RPMI7951 (cell line): ENCODE measurements around the gene CTBP2. TPM values are rescaled to one million over a fixed set of nuclear protein-coding genes. Genes with fewer than 3 reads are reported as not detected.
"Not testable (repeated sequence)": the region's sequence is repeated elsewhere in the genome, so short reads cannot be mapped to it uniquely, and the experiment has no call there.

ENCODE experiments used
- DNase-seq: peaks from one replicate; pipeline ENCODE4 v3.0.0-alpha.2; 2012; ENCODE audit warnings: low read depth
- total RNA-seq: library from RNA; depleted of rRNA; stranded (reverse); fragments of >200 nt; shearing (Covaris generic); gene quantifications from 2 replicates; pipeline ENCODE4 v1.2.3, GENCODE V29; 2014

Gene CTBP2
- total RNA-seq, 1 experiment from 2014 or later = 45.4 TPM

- DNase-seq = no peak
Observed at GRCh38 chr10:125186431-125187170, 26.2 kb upstream of the CTBP2 start.

GRCh38 chr10:125179107-125179506 is 18.7 kb upstream of the CTBP2 start:
- DNase-seq = not testable (repeated sequence)

DNA sequence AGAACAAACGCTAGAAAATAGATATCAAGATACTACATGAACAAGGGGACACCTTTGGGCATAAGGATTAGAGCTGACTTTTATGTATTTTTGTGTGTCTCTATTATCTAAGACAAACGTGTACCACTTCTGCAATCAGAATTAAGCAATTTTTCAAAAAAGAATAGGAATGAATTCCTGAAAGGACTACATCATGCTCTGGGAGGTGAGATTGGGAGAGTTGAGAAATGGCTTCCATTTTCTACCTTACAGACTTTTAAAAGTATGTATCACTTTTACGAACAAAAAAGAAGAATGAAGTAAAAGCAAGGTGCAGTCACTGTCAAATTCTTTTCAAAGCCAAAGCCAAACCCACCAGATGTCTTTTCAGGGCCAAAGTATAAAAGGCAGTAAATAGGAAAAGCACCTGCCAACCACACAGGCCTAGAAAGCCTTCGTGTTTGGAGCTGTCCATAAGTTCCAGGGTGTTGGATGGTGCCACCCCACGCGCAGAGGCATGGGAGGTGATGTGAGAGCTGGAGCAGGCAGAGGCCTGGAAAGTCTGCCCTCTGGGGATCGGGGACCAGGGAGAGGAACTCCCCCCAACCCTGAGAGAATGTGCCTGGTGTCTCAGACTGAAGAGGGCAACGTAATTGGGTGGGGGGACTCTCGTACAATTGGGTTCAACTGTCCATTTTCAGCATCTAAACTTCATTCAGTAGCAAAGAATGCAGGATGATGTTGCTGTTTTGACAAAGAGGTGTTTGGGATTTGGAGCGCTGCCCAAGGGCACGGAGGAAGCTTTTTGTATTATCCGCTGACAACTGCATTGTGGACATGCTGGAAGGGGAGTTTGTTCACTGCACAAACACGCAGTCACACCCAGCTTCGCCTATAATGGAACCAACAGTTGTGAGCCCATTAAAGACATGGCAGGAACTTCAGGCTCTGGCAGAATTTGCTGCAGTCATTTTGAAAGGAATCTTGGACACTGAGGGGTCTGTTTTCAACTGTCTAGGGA is 17.6 kb upstream of the CTBP2 start:
- no peak for DNase-seq

GRCh38 chr10:125175807-125176206 is 15.4 kb upstream of the CTBP2 start:
- DNase-seq = no peak

- no peak for DNase-seq
Observed at GRCh38 chr10:125174360-125174759, 14.0 kb upstream of the CTBP2 start.

GRCh38 chr10:125172694-125173093 is 12.3 kb upstream of the CTBP2 start:
- DNase-seq = no peak

- no peak for DNase-seq
Observed at GRCh38 chr10:125171402-125172306, 11.3 kb upstream of the CTBP2 start.

GRCh38 chr10:125169915-125170314 is 9.6 kb upstream of the CTBP2 start:
- no peak for DNase-seq

DNA sequence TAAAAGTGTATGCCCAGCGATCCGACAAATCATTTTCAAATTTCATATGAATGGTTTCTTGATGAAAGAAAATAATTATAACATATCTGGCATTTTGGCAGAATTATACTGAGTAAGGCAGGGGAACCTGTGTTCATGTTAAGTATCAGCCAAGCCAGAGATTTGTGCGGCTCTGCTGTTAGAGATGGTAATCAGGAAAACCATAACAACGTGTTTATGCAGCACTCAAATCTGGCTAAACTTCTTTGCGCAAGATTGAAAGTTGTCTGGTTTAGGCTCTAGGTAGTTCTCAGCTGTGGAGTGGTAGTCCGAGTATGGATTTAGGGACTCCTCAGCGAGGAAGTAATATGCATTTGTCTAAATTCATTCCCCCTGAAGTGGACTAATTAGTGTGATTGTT is 8.9 kb upstream of the CTBP2 start:
- no peak for DNase-seq

DNA sequence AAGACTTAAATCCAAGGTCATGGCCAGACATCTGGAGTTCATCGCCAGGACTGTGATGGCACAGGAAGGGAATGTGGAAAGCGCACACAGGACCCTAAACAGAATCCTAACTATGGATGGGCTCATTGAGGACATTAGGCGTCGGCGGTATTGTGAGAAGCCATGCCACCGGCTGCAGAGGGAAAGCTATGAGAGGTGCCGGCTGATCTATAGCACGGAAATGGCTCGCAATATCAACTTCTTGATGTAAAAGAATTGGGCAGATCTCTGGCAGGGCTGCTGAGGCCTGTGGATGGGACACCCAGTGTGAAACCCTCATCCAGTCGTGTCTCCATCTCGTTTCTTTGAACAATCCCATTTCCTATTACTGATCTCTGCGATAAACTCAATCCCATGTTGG is 6.3 kb upstream of the CTBP2 start:
- no peak for DNase-seq

DNA sequence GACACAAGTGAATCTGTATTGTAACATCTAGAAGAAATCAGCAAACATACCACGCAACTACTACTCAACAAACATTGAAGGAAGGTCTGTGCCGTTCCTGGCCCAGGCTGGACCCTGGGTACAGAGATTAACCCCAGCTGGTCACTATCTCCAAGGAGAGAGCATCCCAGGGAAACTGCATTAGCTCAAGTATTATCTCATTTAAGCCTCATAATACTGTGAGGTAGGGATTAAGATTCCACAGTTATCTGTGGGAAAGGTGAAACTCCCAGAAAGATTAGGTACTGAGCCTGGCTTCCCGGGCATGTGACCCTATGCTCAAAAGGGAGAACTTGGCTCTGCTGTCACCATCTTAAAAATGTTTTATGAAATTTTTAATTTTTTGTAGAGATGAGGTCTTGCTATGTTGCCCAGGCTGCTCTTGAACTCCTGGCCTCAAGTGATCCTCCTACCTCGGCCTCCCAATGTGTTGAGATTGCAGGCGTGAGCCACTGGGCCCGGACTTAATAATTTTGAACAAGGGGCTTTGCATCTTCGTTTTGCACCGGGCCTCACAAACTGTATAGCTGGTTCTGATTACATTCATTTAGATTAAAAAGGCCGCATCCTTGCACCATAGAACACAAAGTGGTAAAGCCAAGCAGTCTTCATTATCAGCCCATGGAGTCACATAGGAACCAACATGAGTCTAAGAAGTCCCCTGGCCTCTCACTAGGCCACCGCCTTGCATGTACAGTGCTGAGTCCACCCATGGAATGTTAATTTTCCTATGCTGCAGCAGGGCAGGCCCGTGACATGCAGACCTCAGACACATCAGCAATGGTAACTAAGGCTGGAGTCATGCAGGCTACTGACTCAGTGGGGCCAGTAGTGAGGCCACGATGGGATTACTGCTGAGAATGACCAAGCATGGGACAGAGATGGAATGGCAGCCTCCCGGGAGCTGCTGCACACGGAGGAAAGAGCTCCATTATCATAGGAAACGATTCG is 5.5 kb upstream of the CTBP2 start:
- no peak for DNase-seq

- no peak for DNase-seq
Observed at GRCh38 chr10:125164421-125164820, 4.1 kb upstream of the CTBP2 start.

GRCh38 chr10:125163803-125164202 is 3.4 kb upstream of the CTBP2 start:
- no peak for DNase-seq

GRCh38 chr10:125163312-125163711 is 2.9 kb upstream of the CTBP2 start:
- DNase-seq = not testable (repeated sequence)

DNA sequence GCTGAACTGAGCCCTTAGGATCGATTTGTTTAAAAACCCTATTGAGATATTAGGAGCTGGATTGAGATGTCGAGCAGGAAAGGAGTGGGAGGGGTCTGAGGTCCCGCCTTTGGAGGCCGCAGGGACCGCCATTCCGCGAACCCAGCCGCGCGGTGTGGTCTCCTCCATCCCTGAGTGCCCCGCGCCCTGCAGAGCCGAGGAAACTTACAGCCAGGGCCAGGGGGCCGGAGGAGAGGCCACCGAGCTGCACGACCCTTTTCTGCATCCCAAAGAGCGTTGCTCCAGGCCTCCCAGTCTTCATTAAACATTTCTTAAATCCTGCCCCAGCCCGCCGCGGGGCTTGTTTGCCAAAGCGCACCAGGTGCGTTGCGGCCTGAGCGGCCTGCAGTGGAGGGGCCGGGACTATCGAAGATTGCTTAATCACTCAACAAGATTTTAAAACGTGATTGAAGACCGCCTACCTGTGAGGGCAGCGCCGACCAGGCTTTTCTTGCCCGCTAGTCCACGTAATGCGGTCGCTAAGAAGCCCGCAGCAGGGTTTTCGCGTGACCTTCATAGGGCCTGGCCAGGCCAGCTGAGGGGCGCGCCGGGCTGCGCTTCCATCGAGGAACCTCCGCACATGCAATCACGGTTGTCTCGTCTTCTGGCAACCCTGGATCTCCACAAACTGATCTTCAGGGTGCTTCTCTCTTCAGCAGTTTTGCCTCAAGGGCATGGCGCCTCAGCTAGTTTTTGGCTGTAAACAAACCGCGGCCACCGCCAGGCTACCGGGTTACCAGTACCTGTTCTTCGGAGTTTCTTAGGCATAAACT is 2.0 kb upstream of the CTBP2 start:
- DNase-seq = no peak

- no peak for DNase-seq
Observed at GRCh38 chr10:125161707-125162119, 1.4 kb upstream of the CTBP2 start.

GRCh38 chr10:125160856-125161706 is 718 bp upstream of the CTBP2 start:
- DNase-seq = peak; percentile 78

- no peak for DNase-seq
Observed at GRCh38 chr10:125159486-125159931, 854 bp downstream of the CTBP2 start.
